Osteoblast (primary cell): ENCODE measurements around the gene MAN2C1. TPM values are rescaled to one million over a fixed set of nuclear protein-coding genes. Genes with fewer than 3 reads are reported as not detected.

Source experiments
- DNase-seq: peaks from one replicate; pipeline ENCODE4 v3.0.0; 2011; ENCODE audit warnings: low spot score, mixed read lengths; ENCODE audit not compliant: insufficient read length; ENCODE audit errors: missing footprints
- H2AFZ ChIP-seq: 2 replicates; pipeline ENCODE4 v1.6.0; 2011; ENCODE audit warnings: mild to moderate bottlenecking, low read length
- H3K27ac ChIP-seq: 2 replicates; pipeline ENCODE4 v1.5.1; 2011; ENCODE audit warnings: mild to moderate bottlenecking, low read depth, low read length, moderate library complexity
- H3K27me3 ChIP-seq: 2 replicates; pipeline ENCODE4 v1.6.0; 2012; ENCODE audit warnings: mild to moderate bottlenecking, control low read depth, inconsistent platforms, low read length, moderate library complexity; ENCODE audit not compliant: insufficient read depth
- H3K36me3 ChIP-seq: 2 replicates; pipeline ENCODE4 v1.5.1; 2011; ENCODE audit warnings: mild to moderate bottlenecking, low read length, control low read depth, moderate library complexity; ENCODE audit not compliant: insufficient read depth
- H3K4me1 ChIP-seq: 2 replicates; pipeline ENCODE4 v1.5.1; 2011; ENCODE audit warnings: mild to moderate bottlenecking, low read length, control low read depth, moderate library complexity; ENCODE audit not compliant: insufficient read depth
- H3K4me2 ChIP-seq: 2 replicates; pipeline ENCODE4 v1.6.0; 2011; ENCODE audit warnings: mild to moderate bottlenecking, low read length; ENCODE audit not compliant: insufficient read depth
- H3K4me3 ChIP-seq: fragments of 200-600 bp; sonication (generic); 3 replicates; pipeline ENCODE4 v1.5.1; 2012; ENCODE audit warnings: mild to moderate bottlenecking, low read length, inconsistent platforms; ENCODE audit not compliant: insufficient read depth
- H3K79me2 ChIP-seq: 2 replicates; pipeline ENCODE4 v1.6.0; 2012; ENCODE audit warnings: mild to moderate bottlenecking, low read length, control low read depth, inconsistent platforms; ENCODE audit not compliant: insufficient read depth
- H3K9me3 ChIP-seq: 2 replicates; pipeline ENCODE4 v1.5.1; 2011; ENCODE audit warnings: low read depth, low read length, control low read depth
- H4K20me1 ChIP-seq: 2 replicates; pipeline ENCODE4 v1.6.0; 2012; ENCODE audit warnings: mild to moderate bottlenecking, low read length, control low read depth; ENCODE audit not compliant: insufficient read depth
- total RNA-seq: library from RNA; depleted of rRNA; stranded (reverse); fragments of >200 nt; gene quantifications from 2 replicates; pipeline ENCODE4 v1.2.3, GENCODE V29; 2012
- TF ChIP-seq, protein P1 (sequence below): IDR thresholded peaks from 2 replicates; pipeline ENCODE4 v1.5.1; 2011; ENCODE audit warnings: mild to moderate bottlenecking, low read depth, low read length, moderate library complexity; ENCODE audit errors: extremely low read depth

MAN2C1 gene
- total RNA-seq, 1 donor: 123 TPM

DNA sequence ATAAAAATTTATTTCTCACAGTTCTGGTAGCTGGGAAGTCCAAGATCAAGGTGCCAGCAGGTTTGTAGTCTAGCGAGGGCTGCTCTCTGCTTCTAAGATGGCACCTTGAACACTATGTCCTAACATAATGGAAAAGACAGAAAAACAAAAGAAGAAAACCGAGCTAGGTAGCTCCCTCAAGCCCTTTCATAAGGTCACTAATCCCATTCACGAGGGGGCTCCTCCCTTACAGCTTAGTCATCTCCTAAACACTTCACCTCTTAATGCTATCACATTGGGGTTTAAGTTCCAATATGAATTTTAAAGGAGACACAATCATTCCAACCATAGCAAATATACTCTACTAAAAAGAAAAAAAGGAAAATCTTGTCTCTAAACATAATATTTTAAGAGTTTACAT is 62.2 kb downstream of the MAN2C1 start:
- no peaks in the 10 kb centered on the region for H3K4me1 ChIP-seq
- H3K4me3 ChIP-seq: no peak overlapping the region
- no peaks in the 10 kb centered on the region for H4K20me1 ChIP-seq
- H2AFZ ChIP-seq: no peak overlapping the region
- TF ChIP-seq, protein P1, sequence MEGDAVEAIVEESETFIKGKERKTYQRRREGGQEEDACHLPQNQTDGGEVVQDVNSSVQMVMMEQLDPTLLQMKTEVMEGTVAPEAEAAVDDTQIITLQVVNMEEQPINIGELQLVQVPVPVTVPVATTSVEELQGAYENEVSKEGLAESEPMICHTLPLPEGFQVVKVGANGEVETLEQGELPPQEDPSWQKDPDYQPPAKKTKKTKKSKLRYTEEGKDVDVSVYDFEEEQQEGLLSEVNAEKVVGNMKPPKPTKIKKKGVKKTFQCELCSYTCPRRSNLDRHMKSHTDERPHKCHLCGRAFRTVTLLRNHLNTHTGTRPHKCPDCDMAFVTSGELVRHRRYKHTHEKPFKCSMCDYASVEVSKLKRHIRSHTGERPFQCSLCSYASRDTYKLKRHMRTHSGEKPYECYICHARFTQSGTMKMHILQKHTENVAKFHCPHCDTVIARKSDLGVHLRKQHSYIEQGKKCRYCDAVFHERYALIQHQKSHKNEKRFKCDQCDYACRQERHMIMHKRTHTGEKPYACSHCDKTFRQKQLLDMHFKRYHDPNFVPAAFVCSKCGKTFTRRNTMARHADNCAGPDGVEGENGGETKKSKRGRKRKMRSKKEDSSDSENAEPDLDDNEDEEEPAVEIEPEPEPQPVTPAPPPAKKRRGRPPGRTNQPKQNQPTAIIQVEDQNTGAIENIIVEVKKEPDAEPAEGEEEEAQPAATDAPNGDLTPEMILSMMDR: no peak
- H3K27me3 ChIP-seq: peaks cover 51% of the 10 kb centered on the region
- H3K36me3 ChIP-seq: no peaks in the 10 kb centered on the region
- H3K9me3 ChIP-seq: no peaks in the 10 kb centered on the region
- H3K27ac ChIP-seq: no peak overlapping the region
- no peaks in the 10 kb centered on the region for H3K79me2 ChIP-seq
- DNase-seq: no peak
- H3K4me2 ChIP-seq: no peak overlapping the region

Other genes with a start within 250 kb of the MAN2C1 start
- gene C15orf39, start 166.7 kb downstream of the MAN2C1 start, total RNA-seq: 4.7 and 6.5 TPM in 2 replicates
- not detected in 2 replicates for gene GOLGA6C, start 110.3 kb downstream of the MAN2C1 start, total RNA-seq
- gene GOLGA6D, start 85.8 kb downstream of the MAN2C1 start, total RNA-seq: not detected in 2 replicates
- 67.2 and 68.4 TPM in 2 replicates for gene COMMD4, start 32.5 kb downstream of the MAN2C1 start, total RNA-seq
- 3.6 and 5.0 TPM in 2 replicates for gene NEIL1, start 21.6 kb downstream of the MAN2C1 start, total RNA-seq
- gene SIN3A, start 83.1 kb upstream of the MAN2C1 start, total RNA-seq: 34.5 and 36.2 TPM in 2 replicates
- gene PTPN9, start 210.7 kb upstream of the MAN2C1 start, total RNA-seq: 23.9 and 24.2 TPM in 2 replicates